ENCODE data around the gene TRIM50. TPM values are rescaled to one million over a fixed set of nuclear protein-coding genes. Genes with fewer than 3 reads are reported as not detected.
"Not testable (repeated sequence)": the region's sequence is repeated elsewhere in the genome, so short reads cannot be mapped to it uniquely, and the experiment has no call there.

TRIM50 gene
- total and polyA plus RNA-seq, 2 of the 13 experiments (the other 11 are each of a cell fraction or from before 2014, with no cell fraction given): 4.2 to 24.5 TPM

DNA sequence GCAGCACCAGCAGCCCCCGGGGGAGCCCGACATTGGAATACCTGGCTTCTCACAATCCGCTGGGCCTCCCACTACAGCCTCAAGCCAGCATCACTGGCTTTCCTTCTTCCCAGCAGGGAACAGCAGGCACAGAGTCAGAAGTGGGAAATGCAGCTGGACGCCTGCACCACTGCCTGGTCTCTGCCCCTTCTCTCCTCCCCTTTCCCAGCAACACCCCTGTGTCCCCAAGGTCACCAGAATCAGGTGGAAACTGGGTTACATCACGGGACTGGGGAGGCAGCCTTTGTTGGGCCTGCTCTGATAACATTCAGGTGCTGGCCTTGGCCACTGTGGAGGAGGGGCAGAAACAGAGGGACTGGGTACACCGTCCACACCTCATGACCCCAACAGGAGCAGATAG, 2.5 kb downstream of the TRIM50 start (continued):
- peak; percentile 30; the same call in 1 of the 2 replicates for TF ChIP-seq MYC (CRISPR knock-in tag; IDR thresholded peaks at IDR 0.05; ENCODE audit: borderline replicate concordance)
- peak; percentile 52; the same call in 1 of the 2 replicates for TF ChIP-seq KDM2A (CRISPR knock-in tag; IDR thresholded peaks at IDR 0.05; ENCODE audit: borderline replicate concordance, low read depth)
- TF ChIP-seq ETV5 (CRISPR knock-in tag; IDR thresholded peaks at IDR 0.05; ENCODE audit: borderline replicate concordance): 0 out of 2 replicates have a peak, but pooled peaks have one; percentile 21
- TF ChIP-seq CBX5 (CRISPR knock-in tag; IDR thresholded peaks at IDR 0.05; ENCODE audit: borderline replicate concordance): peak; percentile 68; the same call in 1 of the 2 replicates
- TF ChIP-seq, protein P1, sequence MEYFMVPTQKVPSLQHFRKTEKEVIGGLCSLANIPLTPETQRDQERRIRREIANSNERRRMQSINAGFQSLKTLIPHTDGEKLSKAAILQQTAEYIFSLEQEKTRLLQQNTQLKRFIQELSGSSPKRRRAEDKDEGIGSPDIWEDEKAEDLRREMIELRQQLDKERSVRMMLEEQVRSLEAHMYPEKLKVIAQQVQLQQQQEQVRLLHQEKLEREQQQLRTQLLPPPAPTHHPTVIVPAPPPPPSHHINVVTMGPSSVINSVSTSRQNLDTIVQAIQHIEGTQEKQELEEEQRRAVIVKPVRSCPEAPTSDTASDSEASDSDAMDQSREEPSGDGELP (IDR thresholded peaks at IDR 0.05; ENCODE audit: borderline replicate concordance, low read depth): peak; percentile 92
- TF ChIP-seq, protein P2, sequence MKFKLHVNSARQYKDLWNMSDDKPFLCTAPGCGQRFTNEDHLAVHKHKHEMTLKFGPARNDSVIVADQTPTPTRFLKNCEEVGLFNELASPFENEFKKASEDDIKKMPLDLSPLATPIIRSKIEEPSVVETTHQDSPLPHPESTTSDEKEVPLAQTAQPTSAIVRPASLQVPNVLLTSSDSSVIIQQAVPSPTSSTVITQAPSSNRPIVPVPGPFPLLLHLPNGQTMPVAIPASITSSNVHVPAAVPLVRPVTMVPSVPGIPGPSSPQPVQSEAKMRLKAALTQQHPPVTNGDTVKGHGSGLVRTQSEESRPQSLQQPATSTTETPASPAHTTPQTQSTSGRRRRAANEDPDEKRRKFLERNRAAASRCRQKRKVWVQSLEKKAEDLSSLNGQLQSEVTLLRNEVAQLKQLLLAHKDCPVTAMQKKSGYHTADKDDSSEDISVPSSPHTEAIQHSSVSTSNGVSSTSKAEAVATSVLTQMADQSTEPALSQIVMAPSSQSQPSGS (CRISPR knock-in tag; IDR thresholded peaks at IDR 0.05): peak; percentile 69
- TF ChIP-seq MEF2D (CRISPR knock-in tag; IDR thresholded peaks at IDR 0.05): peak; percentile 40; the same call in 1 of the 2 replicates
- 0 out of 2 replicates have a peak, but pooled peaks have one; percentile 29 for TF ChIP-seq MED13 (CRISPR knock-in tag; IDR thresholded peaks at IDR 0.05)
- TF ChIP-seq SP5 (CRISPR knock-in tag; IDR thresholded peaks at IDR 0.05; ENCODE audit: borderline replicate concordance, low read depth): peak; percentile 94
- TF ChIP-seq SALL1 (CRISPR knock-in tag; IDR thresholded peaks at IDR 0.05): peak; percentile 80
- peak; percentile 74; the same call in 1 of the 2 replicates for TF ChIP-seq ZNF292 (CRISPR knock-in tag; IDR thresholded peaks at IDR 0.05; ENCODE audit: borderline replicate concordance, low read depth)
- TF ChIP-seq FOXA3 (CRISPR knock-in tag; IDR thresholded peaks at IDR 0.05): peak; percentile 74
- TF ChIP-seq, protein P3, sequence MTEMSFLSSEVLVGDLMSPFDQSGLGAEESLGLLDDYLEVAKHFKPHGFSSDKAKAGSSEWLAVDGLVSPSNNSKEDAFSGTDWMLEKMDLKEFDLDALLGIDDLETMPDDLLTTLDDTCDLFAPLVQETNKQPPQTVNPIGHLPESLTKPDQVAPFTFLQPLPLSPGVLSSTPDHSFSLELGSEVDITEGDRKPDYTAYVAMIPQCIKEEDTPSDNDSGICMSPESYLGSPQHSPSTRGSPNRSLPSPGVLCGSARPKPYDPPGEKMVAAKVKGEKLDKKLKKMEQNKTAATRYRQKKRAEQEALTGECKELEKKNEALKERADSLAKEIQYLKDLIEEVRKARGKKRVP (CRISPR knock-in tag; IDR thresholded peaks at IDR 0.05): peak in 1 of 2 experiments; percentile 77; a peak in 2 of 4 replicates
- TF ChIP-seq ZNF335 (CRISPR knock-in tag; IDR thresholded peaks at IDR 0.05): 0 out of 2 replicates have a peak, but pooled peaks have one; percentile 20
- TF ChIP-seq HMG20B (CRISPR knock-in tag; conservative IDR thresholded peaks at IDR 0.05): 0 out of 2 replicates have a peak, but pooled peaks have one; percentile 37
- peak; percentile 64; the same call in 1 of the 2 replicates for TF ChIP-seq ZNF331 (CRISPR knock-in tag; IDR thresholded peaks at IDR 0.05)
- 0 out of 2 replicates have a peak, but pooled peaks have one; percentile 29 for TF ChIP-seq CEBPB (IDR thresholded peaks at IDR 0.05; ENCODE audit: borderline replicate concordance, low read depth, low read length)
- peak; percentile 65 for TF ChIP-seq THAP11 (CRISPR knock-in tag; IDR thresholded peaks at IDR 0.05)
- TF ChIP-seq ZNF788 (CRISPR knock-in tag; IDR thresholded peaks at IDR 0.05; ENCODE audit: borderline replicate concordance): peak; percentile 62; the same call in 1 of the 2 replicates
- TF ChIP-seq GABPB1 (CRISPR knock-in tag; IDR thresholded peaks at IDR 0.05): peak; percentile 41
- TF ChIP-seq DR1 (CRISPR knock-in tag; IDR thresholded peaks at IDR 0.05): peak; percentile 63
- TF ChIP-seq NONO, FOXA1 (IDR thresholded peaks at IDR 0.05): not testable (repeated sequence)
- TF ChIP-seq NONO (CRISPR knock-in tag; conservative IDR thresholded peaks at IDR 0.05): peak; percentile 73
- TF ChIP-seq FOXA1 (CRISPR knock-in tag; IDR thresholded peaks at IDR 0.05): peak; percentile 45; the same call in 1 of the 2 replicates
- peak; percentile 78 for TF ChIP-seq HOXA3 (CRISPR knock-in tag; IDR thresholded peaks at IDR 0.05)
- peak; percentile 49; the same call in 1 of the 2 replicates for TF ChIP-seq MIER2 (CRISPR knock-in tag; IDR thresholded peaks at IDR 0.05)
- TF ChIP-seq KMT2B (CRISPR knock-in tag; IDR thresholded peaks at IDR 0.05): peak; percentile 42; the same call in 1 of the 2 replicates
- 0 out of 2 replicates have a peak, but pooled peaks have one; percentile 36 for TF ChIP-seq RFXAP (CRISPR knock-in tag; IDR thresholded peaks at IDR 0.05; ENCODE audit: borderline replicate concordance)
- TF ChIP-seq, protein P4, sequence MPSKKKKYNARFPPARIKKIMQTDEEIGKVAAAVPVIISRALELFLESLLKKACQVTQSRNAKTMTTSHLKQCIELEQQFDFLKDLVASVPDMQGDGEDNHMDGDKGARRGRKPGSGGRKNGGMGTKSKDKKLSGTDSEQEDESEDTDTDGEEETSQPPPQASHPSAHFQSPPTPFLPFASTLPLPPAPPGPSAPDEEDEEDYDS (CRISPR knock-in tag; IDR thresholded peaks at IDR 0.05): peak; percentile 68; the same call in 1 of the 2 replicates
